Gastrocnemius medialis (tissue), 4 donors: ENCODE results near the gene FASTK.

ENCODE experiments used
- POLR2A ChIP-seq, 2 donors: fragments of 450-650 bp; IDR thresholded peaks; one replicate each; pipeline ENCODE4 v1.6.1; 2017; ENCODE audit warnings: antibody characterized with exemption in 2 of 2, mild to moderate bottlenecking in 2 of 2, moderate library complexity in 2 of 2
- TF ChIP-seq, protein P1 (sequence below), 5 experiments: fragments of 450-650 bp in 3 of 5; fragments of 200-600 bp in 2 of 5; sonication (generic) in 2 of 5; IDR thresholded peaks in 4 of 5; conservative IDR thresholded peaks in 1 of 5; 1 replicate in 4 of 5; 2 replicates in 1 of 5; pipeline ENCODE4 v1.5.1; 2016 to 2019; ENCODE audit warnings: antibody characterized with exemption in 5 of 5, mild to moderate bottlenecking in 3 of 5, moderate library complexity in 3 of 5

DNA sequence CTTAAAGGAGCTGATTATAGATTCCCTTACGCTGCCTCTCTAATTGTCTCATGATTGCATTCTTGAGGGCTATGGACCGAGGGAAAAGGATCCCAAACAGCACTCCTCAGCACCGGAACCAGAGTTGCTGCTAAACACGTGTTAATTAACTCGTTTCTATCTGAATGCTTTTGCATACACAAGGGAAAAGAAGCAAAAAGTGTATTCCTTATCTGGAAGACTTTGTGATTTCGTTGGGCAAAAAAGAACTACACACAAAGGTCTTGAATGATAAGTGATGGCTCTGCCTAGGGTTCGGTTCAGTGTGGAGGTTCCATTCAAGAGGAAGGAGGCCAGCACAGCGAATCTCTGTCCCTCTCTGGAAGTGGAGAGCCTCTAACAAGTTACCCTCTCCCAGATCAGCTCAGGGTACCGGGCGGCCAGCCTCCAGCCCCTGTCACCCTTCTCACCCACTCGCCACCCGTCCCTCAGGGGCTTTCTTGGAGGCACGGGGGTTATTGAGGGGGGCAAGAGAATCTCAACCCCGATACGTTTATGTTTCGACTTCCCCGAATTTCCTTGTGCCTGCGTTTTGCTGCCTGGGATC lies 21.7 kb downstream of the FASTK start:
- TF ChIP-seq, protein P1, sequence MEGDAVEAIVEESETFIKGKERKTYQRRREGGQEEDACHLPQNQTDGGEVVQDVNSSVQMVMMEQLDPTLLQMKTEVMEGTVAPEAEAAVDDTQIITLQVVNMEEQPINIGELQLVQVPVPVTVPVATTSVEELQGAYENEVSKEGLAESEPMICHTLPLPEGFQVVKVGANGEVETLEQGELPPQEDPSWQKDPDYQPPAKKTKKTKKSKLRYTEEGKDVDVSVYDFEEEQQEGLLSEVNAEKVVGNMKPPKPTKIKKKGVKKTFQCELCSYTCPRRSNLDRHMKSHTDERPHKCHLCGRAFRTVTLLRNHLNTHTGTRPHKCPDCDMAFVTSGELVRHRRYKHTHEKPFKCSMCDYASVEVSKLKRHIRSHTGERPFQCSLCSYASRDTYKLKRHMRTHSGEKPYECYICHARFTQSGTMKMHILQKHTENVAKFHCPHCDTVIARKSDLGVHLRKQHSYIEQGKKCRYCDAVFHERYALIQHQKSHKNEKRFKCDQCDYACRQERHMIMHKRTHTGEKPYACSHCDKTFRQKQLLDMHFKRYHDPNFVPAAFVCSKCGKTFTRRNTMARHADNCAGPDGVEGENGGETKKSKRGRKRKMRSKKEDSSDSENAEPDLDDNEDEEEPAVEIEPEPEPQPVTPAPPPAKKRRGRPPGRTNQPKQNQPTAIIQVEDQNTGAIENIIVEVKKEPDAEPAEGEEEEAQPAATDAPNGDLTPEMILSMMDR (IDR thresholded peaks at IDR 0.05 in 4 of 5, conservative IDR thresholded peaks at IDR 0.05 in 1 of 5) = no peak
- no peak for TF ChIP-seq POLR2A (IDR thresholded peaks at IDR 0.05)
